GM23338 (cell line): ENCODE results near the gene CMTM5. TPM values are rescaled to one million over a fixed set of nuclear protein-coding genes. Genes with fewer than 3 reads are reported as not detected.

ENCODE experiments used
- CREB1 ChIP-seq: fragments of 250-450 bp; sonication (Bioruptor Pico); IDR thresholded peaks from 2 replicates; pipeline ENCODE4 v1.5.0; 2020; ENCODE audit warnings: low read depth, mild to moderate bottlenecking, moderate library complexity
- CTCF ChIP-seq, 2 experiments: fragments of 200-600 bp in 1 of 2; sonication (generic) in 1 of 2; conservative IDR thresholded peaks; 2 replicates each; pipeline versions ENCODE4 v1.5.1 to v1.6.1; 2016 to 2017; ENCODE audit warnings: antibody characterized with exemption in 2 of 2, low read depth in 2 of 2, mild to moderate bottlenecking in 2 of 2, moderate library complexity in 1 of 2
- ETS1 ChIP-seq: IDR thresholded peaks from 2 replicates; pipeline ENCODE4 v1.6.1; 2016; ENCODE audit warnings: antibody characterized with exemption
- EZH2 ChIP-seq: fragments of 200-600 bp; sonication (generic); IDR thresholded peaks from one replicate; pipeline ENCODE4 v1.8.0; 2017; ENCODE audit warnings: antibody characterized with exemption, mild to moderate bottlenecking, low read depth; ENCODE audit not compliant: unreplicated experiment
- EZH2phosphoT487 ChIP-seq: fragments of 200-600 bp; sonication (generic); IDR thresholded peaks from one replicate; pipeline ENCODE4 v1.8.1; 2018; ENCODE audit warnings: antibody characterized with exemption; ENCODE audit not compliant: unreplicated experiment
- JUNB ChIP-seq: IDR thresholded peaks from one replicate; pipeline ENCODE4 v1.6.1; 2016; ENCODE audit warnings: antibody characterized with exemption; ENCODE audit not compliant: unreplicated experiment
- NANOG ChIP-seq: IDR thresholded peaks from 2 replicates; pipeline ENCODE4 v1.6.1; 2016; ENCODE audit warnings: antibody characterized with exemption, borderline replicate concordance
- POLR2AphosphoS5 ChIP-seq: IDR thresholded peaks from 2 replicates; pipeline ENCODE4 v1.6.1; 2016; ENCODE audit warnings: antibody characterized with exemption, low read depth
- STAT1 ChIP-seq: IDR thresholded peaks from one replicate; pipeline ENCODE4 v1.6.1; 2016; ENCODE audit warnings: antibody characterized with exemption; ENCODE audit not compliant: unreplicated experiment
- ZNF114 ChIP-seq: fragments of 250-450 bp; sonication (Bioruptor Pico); IDR thresholded peaks from 2 replicates; pipeline ENCODE4 v1.5.0; 2020; ENCODE audit warnings: mild to moderate bottlenecking, moderate library complexity
- ZNF331 ChIP-seq: fragments of 250-450 bp; sonication (Bioruptor Pico); IDR thresholded peaks from 2 replicates; pipeline ENCODE4 v1.5.0; 2020; ENCODE audit warnings: low read depth, mild to moderate bottlenecking, moderate library complexity
- polyA plus RNA-seq: library from polyadenylated mRNA; unstranded; fragments of >200 nt; fragmentation: Nextera tagmentation; extraction: Ambion mirVana; gene quantifications from 2 replicates; pipeline ENCODE4 v1.2.1, GENCODE V29; 2016
- total RNA-seq: library from RNA; depleted of rRNA; stranded (reverse); fragments of >200 nt; shearing (Covaris generic); gene quantifications from 2 replicates; pipeline ENCODE4 v1.2.3, GENCODE V29; 2014
- TF ChIP-seq, protein P1 (sequence below): fragments of 250-450 bp; sonication (Bioruptor Pico); IDR thresholded peaks from 2 replicates; pipeline ENCODE4 v1.5.0; 2020; ENCODE audit warnings: mild to moderate bottlenecking, moderate library complexity

CMTM5 gene
- total and polyA plus RNA-seq, 2 experiments from 2014 or later, result 0.24 TPM; not detected in 1

- TF ChIP-seq, protein P1, sequence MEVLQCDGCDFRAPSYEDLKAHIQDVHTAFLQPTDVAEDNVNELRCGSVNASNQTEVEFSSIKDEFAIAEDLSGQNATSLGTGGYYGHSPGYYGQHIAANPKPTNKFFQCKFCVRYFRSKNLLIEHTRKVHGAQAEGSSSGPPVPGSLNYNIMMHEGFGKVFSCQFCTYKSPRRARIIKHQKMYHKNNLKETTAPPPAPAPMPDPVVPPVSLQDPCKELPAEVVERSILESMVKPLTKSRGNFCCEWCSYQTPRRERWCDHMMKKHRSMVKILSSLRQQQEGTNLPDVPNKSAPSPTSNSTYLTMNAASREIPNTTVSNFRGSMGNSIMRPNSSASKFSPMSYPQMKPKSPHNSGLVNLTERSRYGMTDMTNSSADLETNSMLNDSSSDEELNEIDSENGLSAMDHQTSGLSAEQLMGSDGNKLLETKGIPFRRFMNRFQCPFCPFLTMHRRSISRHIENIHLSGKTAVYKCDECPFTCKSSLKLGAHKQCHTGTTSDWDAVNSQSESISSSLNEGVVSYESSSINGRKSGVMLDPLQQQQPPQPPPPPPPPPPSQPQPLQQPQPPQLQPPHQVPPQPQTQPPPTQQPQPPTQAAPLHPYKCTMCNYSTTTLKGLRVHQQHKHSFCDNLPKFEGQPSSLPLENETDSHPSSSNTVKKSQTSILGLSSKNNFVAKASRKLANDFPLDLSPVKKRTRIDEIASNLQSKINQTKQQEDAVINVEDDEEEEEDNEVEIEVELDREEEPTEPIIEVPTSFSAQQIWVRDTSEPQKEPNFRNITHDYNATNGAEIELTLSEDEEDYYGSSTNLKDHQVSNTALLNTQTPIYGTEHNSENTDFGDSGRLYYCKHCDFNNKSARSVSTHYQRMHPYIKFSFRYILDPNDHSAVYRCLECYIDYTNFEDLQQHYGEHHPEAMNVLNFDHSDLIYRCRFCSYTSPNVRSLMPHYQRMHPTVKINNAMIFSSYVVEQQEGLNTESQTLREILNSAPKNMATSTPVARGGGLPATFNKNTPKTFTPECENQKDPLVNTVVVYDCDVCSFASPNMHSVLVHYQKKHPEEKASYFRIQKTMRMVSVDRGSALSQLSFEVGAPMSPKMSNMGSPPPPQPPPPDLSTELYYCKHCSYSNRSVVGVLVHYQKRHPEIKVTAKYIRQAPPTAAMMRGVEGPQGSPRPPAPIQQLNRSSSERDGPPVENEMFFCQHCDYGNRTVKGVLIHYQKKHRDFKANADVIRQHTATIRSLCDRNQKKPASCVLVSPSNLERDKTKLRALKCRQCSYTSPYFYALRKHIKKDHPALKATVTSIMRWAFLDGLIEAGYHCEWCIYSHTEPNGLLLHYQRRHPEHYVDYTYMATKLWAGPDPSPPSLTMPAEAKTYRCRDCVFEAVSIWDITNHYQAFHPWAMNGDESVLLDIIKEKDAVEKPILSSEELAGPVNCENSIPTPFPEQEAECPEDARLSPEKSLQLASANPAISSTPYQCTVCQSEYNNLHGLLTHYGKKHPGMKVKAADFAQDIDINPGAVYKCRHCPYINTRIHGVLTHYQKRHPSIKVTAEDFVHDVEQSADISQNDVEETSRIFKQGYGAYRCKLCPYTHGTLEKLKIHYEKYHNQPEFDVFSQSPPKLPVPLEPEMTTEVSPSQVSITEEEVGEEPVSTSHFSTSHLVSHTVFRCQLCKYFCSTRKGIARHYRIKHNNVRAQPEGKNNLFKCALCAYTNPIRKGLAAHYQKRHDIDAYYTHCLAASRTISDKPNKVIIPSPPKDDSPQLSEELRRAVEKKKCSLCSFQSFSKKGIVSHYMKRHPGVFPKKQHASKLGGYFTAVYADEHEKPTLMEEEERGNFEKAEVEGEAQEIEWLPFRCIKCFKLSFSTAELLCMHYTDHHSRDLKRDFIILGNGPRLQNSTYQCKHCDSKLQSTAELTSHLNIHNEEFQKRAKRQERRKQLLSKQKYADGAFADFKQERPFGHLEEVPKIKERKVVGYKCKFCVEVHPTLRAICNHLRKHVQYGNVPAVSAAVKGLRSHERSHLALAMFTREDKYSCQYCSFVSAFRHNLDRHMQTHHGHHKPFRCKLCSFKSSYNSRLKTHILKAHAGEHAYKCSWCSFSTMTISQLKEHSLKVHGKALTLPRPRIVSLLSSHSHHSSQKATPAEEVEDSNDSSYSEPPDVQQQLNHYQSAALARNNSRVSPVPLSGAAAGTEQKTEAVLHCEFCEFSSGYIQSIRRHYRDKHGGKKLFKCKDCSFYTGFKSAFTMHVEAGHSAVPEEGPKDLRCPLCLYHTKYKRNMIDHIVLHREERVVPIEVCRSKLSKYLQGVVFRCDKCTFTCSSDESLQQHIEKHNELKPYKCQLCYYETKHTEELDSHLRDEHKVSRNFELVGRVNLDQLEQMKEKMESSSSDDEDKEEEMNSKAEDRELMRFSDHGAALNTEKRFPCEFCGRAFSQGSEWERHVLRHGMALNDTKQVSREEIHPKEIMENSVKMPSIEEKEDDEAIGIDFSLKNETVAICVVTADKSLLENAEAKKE (CRISPR knock-in tag), result no peak
- TF ChIP-seq STAT1 (no peak), NANOG (no peak), POLR2AphosphoS5 (no peak), ZNF331 (CRISPR knock-in tag) (no peak), JUNB (no peak), ZNF114 (CRISPR knock-in tag) (no peak), CREB1 (CRISPR knock-in tag) (no peak), EZH2 (no peak), ETS1 (no peak), CTCF (conservative IDR thresholded peaks at IDR 0.05; ENCODE audit: low read depth in 2 of 2) (no peak), EZH2phosphoT487 (no peak)
Observed at GRCh38 chr14:23354990-23355389, 21.9 kb upstream of the CMTM5 start (continued).
